ENCODE measurements around the gene C16orf96.

Gene C16orf96

DNA sequence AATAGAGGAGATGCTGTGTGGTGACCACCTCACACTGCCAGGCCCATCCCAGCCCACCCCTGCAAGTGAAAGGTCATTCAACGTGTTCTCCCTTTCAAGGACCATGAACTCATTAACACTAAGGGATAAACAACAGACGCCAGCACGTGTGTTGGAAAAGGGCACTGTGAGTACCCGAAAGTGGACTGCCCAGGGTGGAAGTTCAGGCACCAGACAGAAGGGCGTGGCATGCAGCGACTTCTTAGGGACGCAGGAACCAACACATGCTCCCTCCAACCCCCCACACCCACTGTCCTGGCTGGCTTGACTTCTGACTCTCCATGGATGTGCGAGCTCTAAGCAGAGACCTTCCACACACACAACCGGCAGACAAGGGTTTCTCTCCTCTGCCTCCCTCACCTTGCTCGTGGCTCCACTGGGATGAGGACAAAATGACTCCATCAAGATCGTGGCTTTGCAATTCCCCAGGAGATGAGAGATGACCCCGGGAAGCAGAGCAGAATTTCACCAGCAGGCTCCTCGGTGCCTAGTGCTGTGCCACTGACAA lies 47.6 kb downstream of the C16orf96 start:
- DNase-seq: no peak

- no peak for DNase-seq
These were observed 48.3 kb downstream of the C16orf96 start for GRCh38 chr16:4604401-4604800.

- no peak for DNase-seq
These were observed 50.2 kb downstream of the C16orf96 start for GRCh38 chr16:4606354-4606753.

DNA sequence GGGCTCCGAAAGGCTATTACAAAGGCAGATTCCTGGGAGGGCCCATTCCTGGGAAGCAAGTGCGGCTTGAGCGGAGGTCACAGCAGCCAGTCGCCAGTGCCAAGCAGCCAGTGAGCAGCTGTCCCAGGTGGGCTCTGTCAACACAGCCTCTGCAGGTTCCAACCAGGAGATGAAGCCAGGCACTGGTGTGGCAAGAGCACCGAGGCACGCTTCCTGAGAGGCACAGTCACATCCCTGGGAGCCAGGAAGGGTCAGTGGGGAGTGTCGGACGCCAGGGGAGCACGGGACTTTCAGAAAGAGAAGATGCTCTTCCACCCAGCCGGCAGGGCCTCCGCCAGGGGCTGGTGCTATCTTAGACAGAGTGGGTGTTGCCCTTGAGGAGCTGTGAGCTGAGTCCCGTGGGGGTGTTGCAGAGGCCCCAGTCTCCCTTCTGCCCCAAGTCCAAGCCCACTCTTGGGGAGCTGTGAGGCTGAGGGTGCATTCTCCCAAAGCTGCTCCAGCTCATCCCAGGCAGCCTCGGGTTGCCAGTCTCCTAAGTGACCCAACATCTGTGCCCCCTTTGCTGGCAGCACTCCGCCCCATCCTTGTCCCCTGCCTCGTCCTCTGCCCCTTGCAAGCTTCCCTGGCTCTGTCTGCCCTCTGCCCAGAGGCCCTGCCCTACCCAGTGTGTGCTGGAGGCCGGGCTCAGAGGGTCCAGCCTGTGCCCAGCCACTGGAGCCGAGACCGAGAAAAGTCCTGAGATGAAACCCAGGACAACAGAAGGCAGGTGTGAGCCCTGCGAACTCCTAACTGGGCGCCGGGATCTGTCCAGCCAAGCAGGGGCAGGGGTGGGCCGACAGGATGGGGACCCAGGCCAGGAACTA lies 51.9 kb downstream of the C16orf96 start:
- no peak for DNase-seq

- no peak for DNase-seq
These were observed 52.5 kb downstream of the C16orf96 start for GRCh38 chr16:4608704-4608980.

GRCh38 chr16:4609200-4610010 lies 53.3 kb downstream of the C16orf96 start:
- DNase-seq: no peak

- DNase-seq: no peak
These were observed 54.2 kb downstream of the C16orf96 start for GRCh38 chr16:4610011-4611005.

DNA sequence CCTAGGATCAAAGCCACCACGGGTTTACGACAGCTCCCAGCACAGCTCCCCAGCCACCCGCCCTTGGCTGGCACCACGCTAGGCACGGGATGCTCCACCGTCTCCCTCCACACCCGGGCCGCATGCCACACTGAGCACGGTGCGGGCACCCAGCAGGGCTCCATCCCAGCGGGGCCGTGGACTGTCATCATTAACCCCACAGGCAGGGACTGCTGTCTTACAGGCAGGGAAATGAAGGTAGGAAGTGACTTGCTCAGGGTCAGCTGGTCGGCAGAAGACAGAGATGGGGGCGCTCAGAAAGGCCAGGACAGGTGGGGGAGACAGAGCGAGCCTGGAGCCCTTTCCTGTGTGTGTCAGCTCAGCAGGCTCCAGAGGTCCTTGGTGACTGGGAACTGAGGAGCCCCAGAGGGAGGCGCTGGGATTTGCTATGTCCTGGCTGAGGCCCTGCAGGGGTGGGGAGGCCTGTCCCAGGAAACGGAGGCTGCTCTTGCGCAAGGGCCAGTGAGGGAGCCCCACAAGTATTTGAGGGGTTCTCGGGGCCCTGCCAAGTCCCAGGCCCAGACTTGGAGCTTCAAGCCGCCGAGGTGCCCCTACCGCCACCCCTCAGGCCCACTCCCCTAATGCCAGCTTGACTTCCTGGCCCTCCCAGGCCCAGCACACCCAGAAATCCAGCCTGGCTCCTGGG lies 55.3 kb downstream of the C16orf96 start:
- DNase-seq: no peak

- DNase-seq: no peak
These were observed 56.4 kb downstream of the C16orf96 start for GRCh38 chr16:4612474-4612931.

DNA sequence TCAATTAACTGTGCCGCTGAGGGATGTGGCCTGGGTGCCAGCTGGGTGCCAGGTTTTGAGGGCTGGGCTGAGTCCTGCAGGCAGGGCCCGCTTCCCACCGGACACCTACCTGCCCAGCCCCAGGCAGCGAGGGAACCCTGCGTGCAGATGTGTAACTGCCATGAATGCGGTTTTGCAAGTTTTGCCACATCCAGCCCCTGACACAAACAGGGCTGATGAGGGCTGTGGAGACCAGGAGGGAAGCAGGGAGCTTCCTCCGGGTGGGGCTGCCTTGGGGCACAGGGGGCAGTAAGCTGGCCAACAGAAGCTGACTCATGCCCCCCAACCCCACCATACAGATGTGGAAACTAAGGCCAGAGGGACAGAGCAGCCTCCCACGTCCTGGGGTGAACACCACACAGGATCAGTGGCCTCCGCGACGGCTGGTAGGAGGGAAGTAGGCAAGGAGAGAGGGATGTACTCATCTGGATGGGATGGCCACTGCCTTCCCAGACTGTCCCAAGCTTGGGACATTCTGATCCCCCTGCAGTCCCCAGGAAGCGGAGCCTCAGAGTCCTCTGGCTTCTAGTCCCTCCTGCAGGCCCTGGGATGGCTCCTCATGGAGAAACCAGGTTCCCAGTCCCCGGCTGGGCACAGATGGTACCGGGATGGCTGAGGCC lies 57.0 kb downstream of the C16orf96 start:
- DNase-seq: no peak

DNA sequence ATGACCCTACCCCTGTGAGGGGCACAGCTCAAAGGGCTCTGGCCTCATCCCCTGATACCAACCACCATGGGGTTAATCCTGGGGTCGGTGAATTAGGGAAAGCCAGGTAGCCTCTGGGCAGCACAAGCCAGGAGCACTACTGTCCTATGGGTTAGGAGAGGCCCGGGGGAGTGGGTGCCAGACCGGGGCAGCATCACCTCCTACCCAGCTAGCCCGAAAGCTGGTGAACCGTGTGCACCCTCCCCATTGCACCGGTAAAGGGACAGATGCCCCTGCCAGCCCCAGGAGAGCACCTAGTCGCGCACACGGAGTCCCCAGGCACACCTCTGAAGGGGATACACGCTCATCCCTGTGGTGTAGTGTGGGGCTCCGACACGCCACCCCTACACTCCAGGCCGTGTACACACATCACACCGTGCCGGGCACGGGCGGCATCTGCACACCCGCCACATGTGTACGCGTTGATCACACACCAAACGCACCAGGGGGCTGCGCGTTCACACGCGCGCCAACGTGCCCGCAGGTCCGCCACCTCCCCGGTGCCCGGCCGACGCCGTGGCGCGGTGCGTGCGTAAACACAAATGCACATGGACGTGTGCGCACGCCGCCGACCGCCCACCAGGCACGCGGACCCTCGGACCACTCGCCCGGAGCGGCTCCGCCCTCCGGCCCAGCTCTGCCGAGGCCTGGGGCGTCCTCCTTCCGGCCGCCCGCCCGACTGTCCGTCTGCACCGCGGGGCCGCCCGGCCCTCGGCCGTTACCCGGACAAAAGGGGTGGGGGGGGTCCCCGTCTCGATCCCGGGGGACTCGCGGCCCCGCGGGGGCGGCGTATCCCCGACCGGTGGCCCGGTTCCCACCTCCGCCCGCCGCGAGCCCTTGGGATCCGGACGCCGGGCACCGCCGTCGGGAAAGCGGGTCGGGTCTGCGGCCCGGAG lies 57.8 kb downstream of the C16orf96 start:
- no peak for DNase-seq

- peak; percentile 62 for DNase-seq
These were observed 58.6 kb downstream of the C16orf96 start, which contains the start of gene UBALD1 for GRCh38 chr16:4614571-4615383. UBALD1 (minus strand) TSS chr16:4614888; CDS start chr16:4614797, 91 bp downstream.

- DNase-seq: no peak
These were observed 59.4 kb downstream of the C16orf96 start for GRCh38 chr16:4615384-4616046.

DNA sequence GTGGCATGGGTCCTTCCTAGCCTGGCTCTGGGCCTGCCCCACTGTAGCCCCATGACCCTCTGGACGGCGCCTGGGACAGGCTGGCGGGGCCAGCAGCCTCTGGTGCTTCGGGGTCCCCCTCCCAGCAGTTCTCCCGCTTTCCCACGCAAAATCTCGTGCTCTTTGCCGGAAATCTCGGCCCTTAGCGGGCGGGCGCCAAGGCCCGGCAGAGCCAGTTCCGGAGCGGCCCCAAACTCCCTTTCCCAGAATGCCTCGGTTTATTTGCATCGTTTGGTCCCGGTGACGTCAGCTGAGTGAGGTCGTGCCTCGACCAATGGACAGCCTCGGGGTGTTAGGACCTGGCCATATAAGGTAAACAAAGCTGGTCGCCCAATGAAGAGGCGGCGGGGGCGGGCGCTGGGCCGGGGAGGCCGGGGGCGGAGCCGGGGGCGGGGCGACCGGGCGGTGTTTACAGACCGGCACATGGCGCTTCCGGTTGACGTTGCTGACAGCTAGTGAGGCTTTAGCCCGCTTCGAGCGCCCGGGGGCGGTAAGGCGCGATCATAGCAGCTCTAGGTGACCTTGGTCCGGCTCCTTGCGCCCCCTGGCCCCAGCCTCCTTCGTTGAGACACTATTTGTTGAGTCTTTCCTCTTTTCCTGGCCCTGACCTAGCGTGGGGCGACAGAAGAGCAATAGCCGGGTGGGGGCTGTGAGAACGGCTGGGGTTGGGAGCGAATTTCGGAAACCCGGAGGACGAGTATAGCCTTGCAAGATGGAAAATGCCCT lies 60.1 kb downstream of the C16orf96 start:
- DNase-seq: peak; percentile 94

DNA sequence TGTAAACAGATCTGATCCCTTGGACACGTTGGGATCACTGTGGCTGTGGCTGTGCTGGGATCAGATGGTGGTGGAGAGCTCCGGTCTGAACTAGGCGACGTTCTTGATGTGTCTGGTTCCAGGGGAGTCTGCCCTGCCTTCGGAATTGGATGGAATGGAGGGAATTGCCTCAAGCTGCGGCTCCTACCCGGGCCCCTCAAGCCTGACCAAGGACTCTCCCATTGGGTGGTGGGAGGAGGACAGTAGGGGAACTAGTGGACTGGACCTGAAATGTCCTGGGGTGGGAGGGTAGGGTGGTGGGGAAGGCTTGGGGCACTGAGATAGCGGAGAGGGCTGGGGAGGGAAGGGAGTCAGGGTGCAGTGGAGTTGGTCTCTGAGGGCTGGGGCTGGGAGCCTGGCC lies 61.7 kb downstream of the C16orf96 start:
- DNase-seq: no peak

DNA sequence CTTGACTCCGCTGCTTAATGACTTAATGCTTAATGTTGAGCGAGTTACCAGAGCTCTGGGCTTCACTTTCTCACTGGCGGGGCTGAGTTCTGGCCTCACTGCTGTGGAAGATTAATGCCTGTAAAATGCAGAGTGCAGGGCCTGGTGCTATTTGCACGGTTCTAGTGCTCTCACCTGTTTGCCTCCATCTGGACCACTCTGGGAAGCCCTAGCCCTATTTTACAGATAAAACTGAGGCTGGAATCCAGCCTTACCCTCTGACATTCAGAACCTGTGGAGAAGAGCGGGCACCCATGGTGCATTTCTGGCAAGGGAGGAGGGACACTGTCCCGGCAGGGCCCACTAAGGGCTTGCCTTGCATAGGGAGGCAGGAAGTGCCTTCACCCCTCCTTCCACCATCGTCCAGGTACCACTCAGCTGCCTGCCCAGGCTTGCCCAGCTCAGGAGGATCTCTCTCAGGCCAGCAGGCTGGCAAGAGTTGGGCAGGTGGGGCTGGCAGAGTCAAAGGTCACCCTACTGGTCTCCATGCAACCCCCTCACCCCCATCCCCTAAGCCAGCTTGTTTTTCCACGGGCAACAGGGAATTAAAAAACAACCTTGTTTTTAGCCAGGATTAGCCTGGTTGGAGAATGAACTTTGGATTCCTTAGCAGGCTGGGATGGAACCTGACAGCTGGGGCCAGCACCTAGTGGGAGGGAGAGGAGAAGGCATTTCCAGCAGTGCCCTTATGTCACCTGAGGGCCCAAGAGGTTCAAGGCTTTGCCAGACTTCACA lies 62.7 kb downstream of the C16orf96 start:
- no peak for DNase-seq

- no peak for DNase-seq
These were observed 67.5 kb downstream of the C16orf96 start for GRCh38 chr16:4623593-4623992.

Data from NCI-H1436 treated with DMSO at 0.1 percent for 48 hours (cell line).